Aorta (tissue), 5 donors: ENCODE data around the gene PMAIP1. TPM values are rescaled to one million over a fixed set of nuclear protein-coding genes. Genes with fewer than 3 reads are reported as not detected.

Experiments
- ATAC-seq: fragments of 200-7000 bp; cut with Tn5 transposase; one replicate; pipeline ENCODE4 v1.9.1; 2022; ENCODE audit warnings: moderate library complexity; ENCODE audit not compliant: low FRiP score
- DNase-seq, 2 donors: peaks; one replicate each; pipeline ENCODE4 v3.0.0-alpha.2; 2020
- H3K27ac ChIP-seq, 2 donors: one replicate each; pipeline ENCODE4 v1.5.1; 2013; ENCODE audit warnings: low read length in 2 of 2, mild to moderate bottlenecking in 2 of 2, moderate library complexity in 2 of 2, control low read depth in 1 of 2, inconsistent platforms in 1 of 2, low read depth in 1 of 2
- H3K27me3 ChIP-seq, 2 donors: one replicate each; pipeline ENCODE4 v1.6.1; 2013; ENCODE audit warnings: control low read depth in 1 of 2, low read length in 1 of 2, mild to moderate bottlenecking in 1 of 2, moderate library complexity in 1 of 2; ENCODE audit not compliant: insufficient read depth in 2 of 2, control insufficient read depth in 1 of 2
- H3K36me3 ChIP-seq, 2 donors: one replicate each; pipeline ENCODE4 v1.6.1; 2013; ENCODE audit warnings: control low read depth in 1 of 2, low read length in 1 of 2, mild to moderate bottlenecking in 1 of 2; ENCODE audit not compliant: insufficient read depth in 2 of 2, control insufficient read depth in 1 of 2
- H3K4me1 ChIP-seq, 2 donors: one replicate each; pipeline ENCODE4 v1.6.1; 2013; ENCODE audit warnings: low read length in 2 of 2, control low read depth in 1 of 2, mild to moderate bottlenecking in 1 of 2, moderate library complexity in 1 of 2; ENCODE audit not compliant: insufficient read depth in 2 of 2, control insufficient read depth in 1 of 2
- H3K4me3 ChIP-seq, 2 donors: one replicate each; pipeline ENCODE4 v1.5.1; 2013; ENCODE audit warnings: low read length in 2 of 2, control low read depth in 1 of 2, mild to moderate bottlenecking in 1 of 2
- H3K9me3 ChIP-seq: one replicate; pipeline ENCODE4 v1.6.1; 2013; ENCODE audit warnings: mild to moderate bottlenecking, low read length; ENCODE audit not compliant: control insufficient read depth
- WGBS, 2 donors: extraction: QIAGEN DNeasy Blood & Tissue Kit; methylation state at CpG; one replicate each; pipeline ENCODE4 v1.1.7; 2013; 5-methylcytosine and 5-hydroxymethylcytosine counted together
- intact Hi-C, 2 donors: fragments of 100-400 bp; cut with DNase I; formaldehyde crosslinking; loops; one replicate each; pipeline versions ENCODE4 v1.14.2 to v1.15.0; 2022
- polyA plus RNA-seq, 2 donors: library from polyadenylated mRNA; stranded (reverse); fragments of 200-250 nt; gene quantifications; one replicate each; pipeline ENCODE4 v1.2.3, GENCODE V29; 2013
- total RNA-seq, 2 donors: library from RNA; stranded (reverse); fragmentation: NEBNext Ultra II Directional; extraction: Animal tissue kit (Norgen Biotek cat#: 25700); gene quantifications; one replicate each; pipeline ENCODE4 v1.2.1, GENCODE V29; 2021
- donor health status: healthy with polysubstance abuse.
- donor health status: Bipolar disorder and iron deficiency.
- donor health status: DM: no; HTN: no; CAD: no.
- donor health status: DM: no; HTN: no; CAD: no.
- donor health status: DM: yes; HTN: yes; CAD: no.

The PMAIP1 gene
- total and polyA plus RNA-seq, 4 donors, result 0.20 to 1.3 (median 0.62) TPM

- intact Hi-C loops, result no loop called here
- no peak overlapping the region for H3K27ac ChIP-seq
- peaks cover 0 to 1% of the 10 kb centered on the region in 2 donors for H3K27me3 ChIP-seq
- H3K4me3 ChIP-seq, result no peak overlapping the region
- peaks cover 1% of the 10 kb centered on the region for H3K9me3 ChIP-seq
- no peak for DNase-seq
- H3K36me3 ChIP-seq, result no peaks in the 10 kb centered on the region
- ATAC-seq, result no peak
- no peaks in the 10 kb centered on the region for H3K4me1 ChIP-seq
- WGBS, 2 donors, result 82 to 84% methylated on average over 2 of the region's 2 CpGs
Observed at GRCh38 chr18:59866551-59867269, 33.1 kb upstream of the PMAIP1 start.

- ATAC-seq (no peak), DNase-seq (no peak)
- peaks cover 0 to 1% of the 10 kb centered on the region in 2 donors for H3K27me3 ChIP-seq
- H3K4me1 ChIP-seq, result no peaks in the 10 kb centered on the region
- intact Hi-C loops, result no loop called here
- H3K9me3 ChIP-seq, result no peaks in the 10 kb centered on the region
- no peak overlapping the region for H3K4me3 ChIP-seq
- no peak overlapping the region for H3K27ac ChIP-seq
- WGBS, 2 donors, result 59 to 60% methylated on average over 5 of the region's 5 CpGs
- H3K36me3 ChIP-seq, result no peaks in the 10 kb centered on the region
Observed at GRCh38 chr18:59867337-59868104, 32.3 kb upstream of the PMAIP1 start.

- Histone ChIP-seq H3K36me3 (no peaks in the 10 kb centered on the region), H3K27ac (no peak overlapping the region), H3K27me3 (no peaks in the 10 kb centered on the region), H3K9me3 (no peaks in the 10 kb centered on the region), H3K4me3 (no peak overlapping the region), H3K4me1 (no peaks in the 10 kb centered on the region)
- intact Hi-C loops, result no loop called here
- DNase-seq, result no peak
- ATAC-seq, result no peak
Observed at GRCh38 chr18:59870623-59871130, 29.1 kb upstream of the PMAIP1 start.

- no peak for ATAC-seq
- Histone ChIP-seq H3K9me3 (no peaks in the 10 kb centered on the region), H3K27me3 (no peaks in the 10 kb centered on the region), H3K4me3 (no peak overlapping the region), H3K27ac (no peak overlapping the region), H3K4me1 (no peaks in the 10 kb centered on the region), H3K36me3 (no peaks in the 10 kb centered on the region)
- no peak for DNase-seq
- intact Hi-C loops, result no loop called here
- 49 to 50% methylated on average over 10 of the region's 10 CpGs for WGBS, 2 donors
Observed at GRCh38 chr18:59871711-59872362, 28.0 kb upstream of the PMAIP1 start.

GRCh38 chr18:59873641-59874040 is 26.2 kb upstream of the PMAIP1 start:
- intact Hi-C loops, result no loop called here
- 40 to 55% methylated on average over 2 of the region's 2 CpGs for whole genome bisulfite sequencing, 2 donors
- no peaks in the 10 kb centered on the region for H3K27me3 ChIP-seq

GRCh38 chr18:59874166-59874565 is 25.6 kb upstream of the PMAIP1 start:
- intact Hi-C loops, result no loop called here
- ATAC-seq, result no peak

More at GRCh38 chr18:59873641-59874040, 26.2 kb upstream of the PMAIP1 start:
- Histone ChIP-seq H3K4me3 (no peak overlapping the region), H3K36me3 (no peaks in the 10 kb centered on the region), H3K27ac (no peak overlapping the region), H3K4me1 (no peaks in the 10 kb centered on the region), H3K9me3 (no peaks in the 10 kb centered on the region)
- no peak for DNase-seq
- no peak for ATAC-seq

GRCh38 chr18:59876310-59876626 is 23.5 kb upstream of the PMAIP1 start:
- Histone ChIP-seq H3K27me3 (no peaks in the 10 kb centered on the region), H3K27ac (no peak overlapping the region), H3K36me3 (no peaks in the 10 kb centered on the region), H3K4me3 (no peak overlapping the region), H3K4me1 (no peaks in the 10 kb centered on the region), H3K9me3 (no peaks in the 10 kb centered on the region)
- 78 to 82% methylated on average over 3 of the region's 3 CpGs for WGBS, 2 donors
- intact Hi-C loops, result no loop called here
- ATAC-seq, result no peak
- no peak for DNase-seq

More at GRCh38 chr18:59874166-59874565, 25.6 kb upstream of the PMAIP1 start:
- Histone ChIP-seq H3K4me3 (no peak overlapping the region), H3K27ac (no peak overlapping the region), H3K4me1 (no peaks in the 10 kb centered on the region), H3K9me3 (no peaks in the 10 kb centered on the region), H3K36me3 (no peaks in the 10 kb centered on the region), H3K27me3 (no peaks in the 10 kb centered on the region)
- no peak for DNase-seq
- 77 to 83% methylated on average over 7 of the region's 7 CpGs for WGBS, 2 donors

GRCh38 chr18:59877361-59877760 is 22.4 kb upstream of the PMAIP1 start:
- intact Hi-C loops, result no loop called here
- Histone ChIP-seq H3K4me1 (no peaks in the 10 kb centered on the region), H3K36me3 (no peaks in the 10 kb centered on the region), H3K4me3 (no peak overlapping the region), H3K27ac (no peak overlapping the region), H3K27me3 (no peaks in the 10 kb centered on the region), H3K9me3 (no peaks in the 10 kb centered on the region)
- ATAC-seq (no peak), DNase-seq (no peak)
- 29 to 39% methylated on average over 1 of the region's 1 CpG for WGBS, 2 donors
